HFF-Myc (cell line): ENCODE data around the gene IER5L.

Experiments
- DNase-seq: peaks from one replicate; pipeline ENCODE4 v3.0.0-alpha.2; 2011; ENCODE audit warnings: low read depth; ENCODE audit errors: extremely low read depth
- H3K4me3 ChIP-seq: replicated peaks from 2 replicates; pipeline ENCODE4 v1.5.1; 2011; ENCODE audit warnings: low read depth, mild to moderate bottlenecking, control low read depth, low read length
- TF ChIP-seq, protein P1 (sequence below): IDR thresholded peaks from 2 replicates; pipeline ENCODE4 v1.5.1; 2012; ENCODE audit warnings: mild to moderate bottlenecking, low read depth, low read length, control low read depth; ENCODE audit errors: missing control alignments

Gene IER5L

DNA sequence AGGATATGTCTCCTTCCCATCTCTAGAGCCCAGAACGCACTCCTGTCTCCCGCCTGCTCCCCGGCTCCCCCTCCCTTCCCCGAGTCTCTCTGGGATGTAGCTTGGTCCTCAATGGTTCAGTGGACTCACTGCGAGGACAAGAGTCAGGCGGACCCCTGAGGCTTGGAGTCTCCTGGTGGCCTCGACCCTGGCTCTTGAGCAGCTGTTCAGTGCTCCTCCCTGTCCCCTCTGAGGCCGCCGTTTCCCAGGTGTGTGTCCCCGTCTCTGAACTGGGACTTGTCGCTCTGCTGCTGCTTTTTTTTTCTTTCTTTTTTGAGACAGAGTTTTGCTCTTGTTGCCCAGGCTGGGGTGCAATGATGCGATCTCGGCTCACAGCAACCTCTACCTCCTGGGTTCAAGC lies 44.8 kb upstream of the IER5L start:
- TF ChIP-seq, protein P1, sequence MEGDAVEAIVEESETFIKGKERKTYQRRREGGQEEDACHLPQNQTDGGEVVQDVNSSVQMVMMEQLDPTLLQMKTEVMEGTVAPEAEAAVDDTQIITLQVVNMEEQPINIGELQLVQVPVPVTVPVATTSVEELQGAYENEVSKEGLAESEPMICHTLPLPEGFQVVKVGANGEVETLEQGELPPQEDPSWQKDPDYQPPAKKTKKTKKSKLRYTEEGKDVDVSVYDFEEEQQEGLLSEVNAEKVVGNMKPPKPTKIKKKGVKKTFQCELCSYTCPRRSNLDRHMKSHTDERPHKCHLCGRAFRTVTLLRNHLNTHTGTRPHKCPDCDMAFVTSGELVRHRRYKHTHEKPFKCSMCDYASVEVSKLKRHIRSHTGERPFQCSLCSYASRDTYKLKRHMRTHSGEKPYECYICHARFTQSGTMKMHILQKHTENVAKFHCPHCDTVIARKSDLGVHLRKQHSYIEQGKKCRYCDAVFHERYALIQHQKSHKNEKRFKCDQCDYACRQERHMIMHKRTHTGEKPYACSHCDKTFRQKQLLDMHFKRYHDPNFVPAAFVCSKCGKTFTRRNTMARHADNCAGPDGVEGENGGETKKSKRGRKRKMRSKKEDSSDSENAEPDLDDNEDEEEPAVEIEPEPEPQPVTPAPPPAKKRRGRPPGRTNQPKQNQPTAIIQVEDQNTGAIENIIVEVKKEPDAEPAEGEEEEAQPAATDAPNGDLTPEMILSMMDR: no peak
- no peak overlapping the region for H3K4me3 ChIP-seq
- DNase-seq: no peak

DNA sequence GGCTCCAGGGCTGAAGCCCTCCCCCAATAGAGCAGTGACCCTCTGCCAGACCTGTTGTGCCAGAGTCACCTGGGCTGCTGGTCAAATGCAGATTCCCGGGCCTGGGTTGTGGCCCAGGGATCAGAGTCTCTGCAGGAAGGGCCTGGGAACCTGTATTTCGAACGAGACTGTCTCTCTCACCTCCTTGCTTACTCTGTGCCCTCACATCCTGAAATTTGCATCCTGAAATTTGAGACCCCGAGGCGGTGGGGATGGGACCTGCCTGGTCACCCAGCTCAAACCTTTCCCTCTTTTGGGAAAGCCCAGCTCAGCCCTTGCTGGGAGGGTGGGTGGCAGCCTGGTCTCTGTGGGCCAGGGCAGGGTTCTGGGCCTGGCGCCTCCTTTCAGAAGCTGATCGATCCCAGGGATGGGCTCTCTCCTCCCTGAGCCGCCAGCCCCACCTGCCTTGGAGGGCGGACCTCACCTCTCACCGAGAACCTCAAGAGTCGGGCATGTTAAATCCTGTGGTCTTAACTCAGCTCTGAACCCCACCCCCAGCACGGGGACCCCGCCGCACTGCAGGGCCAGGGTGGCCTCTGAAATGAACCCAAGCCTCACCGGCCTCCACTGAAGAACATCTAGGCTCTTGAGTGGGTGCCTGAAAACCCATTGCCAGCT lies 44.0 kb upstream of the IER5L start:
- TF ChIP-seq, protein P1: no peak
- H3K4me3 ChIP-seq: no peak overlapping the region
- DNase-seq: no peak

DNA sequence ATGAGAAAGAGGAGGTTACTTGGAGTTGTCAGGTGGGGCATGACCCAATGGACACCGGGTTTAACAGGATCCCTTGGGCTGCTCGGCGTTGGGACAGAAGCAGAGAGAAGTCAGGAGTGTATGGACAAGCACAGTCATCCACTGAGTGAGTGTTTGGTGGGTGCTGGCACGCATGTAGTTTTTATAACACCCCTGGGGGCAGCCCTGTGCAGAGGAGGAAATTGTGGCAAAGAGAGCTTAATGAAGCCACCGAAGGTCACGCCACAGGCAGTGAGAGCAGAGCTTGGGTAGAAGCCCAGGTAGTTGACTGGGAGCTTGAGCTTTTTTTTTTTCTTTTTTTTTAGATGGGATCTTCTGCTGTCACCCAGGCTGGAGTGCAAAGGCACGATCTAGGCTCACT lies 43.2 kb upstream of the IER5L start:
- TF ChIP-seq, protein P1: no peak
- DNase-seq: no peak
- H3K4me3 ChIP-seq: no peak overlapping the region

DNA sequence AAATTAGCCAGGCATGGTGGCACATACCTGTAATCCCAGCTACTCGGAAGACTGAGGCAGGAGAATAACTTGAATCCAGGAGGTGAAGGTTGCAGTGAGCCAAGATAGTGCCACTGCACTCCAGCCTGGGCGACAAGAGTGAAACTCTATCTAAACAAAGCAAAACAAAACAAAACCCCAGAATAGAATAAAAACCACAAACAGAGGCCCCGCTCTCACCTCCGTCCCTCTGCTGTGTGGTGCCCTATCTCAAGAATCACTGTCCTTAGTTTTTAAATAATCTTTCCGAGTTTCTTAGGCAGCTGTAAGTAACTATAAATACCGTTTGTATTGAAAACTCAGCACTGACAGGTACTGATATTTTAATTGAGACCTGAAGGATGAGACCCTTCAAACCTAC lies 42.7 kb upstream of the IER5L start:
- DNase-seq: no peak
- TF ChIP-seq, protein P1: no peak
- H3K4me3 ChIP-seq: no peak overlapping the region

DNA sequence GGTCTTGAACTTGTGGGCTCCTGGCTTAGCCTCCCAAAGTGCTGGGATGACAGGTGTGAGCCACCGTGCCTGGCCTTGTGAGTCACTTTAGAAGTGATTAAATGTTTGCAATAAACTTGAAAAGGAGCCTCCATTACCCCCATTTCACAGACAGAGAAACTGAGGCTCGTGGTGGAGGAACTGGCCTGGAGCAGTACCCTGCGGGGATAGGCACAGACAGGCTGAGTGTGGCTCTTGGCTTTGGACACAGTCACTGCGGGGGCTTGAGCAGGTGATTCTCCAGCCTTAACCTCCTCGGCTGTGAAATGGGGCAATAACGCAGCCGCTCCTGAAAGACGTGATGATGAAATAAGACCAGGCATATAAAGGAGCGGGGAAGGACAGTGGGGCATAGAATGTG lies 40.9 kb upstream of the IER5L start:
- TF ChIP-seq, protein P1: no peak
- no peak overlapping the region for H3K4me3 ChIP-seq
- DNase-seq: no peak

DNA sequence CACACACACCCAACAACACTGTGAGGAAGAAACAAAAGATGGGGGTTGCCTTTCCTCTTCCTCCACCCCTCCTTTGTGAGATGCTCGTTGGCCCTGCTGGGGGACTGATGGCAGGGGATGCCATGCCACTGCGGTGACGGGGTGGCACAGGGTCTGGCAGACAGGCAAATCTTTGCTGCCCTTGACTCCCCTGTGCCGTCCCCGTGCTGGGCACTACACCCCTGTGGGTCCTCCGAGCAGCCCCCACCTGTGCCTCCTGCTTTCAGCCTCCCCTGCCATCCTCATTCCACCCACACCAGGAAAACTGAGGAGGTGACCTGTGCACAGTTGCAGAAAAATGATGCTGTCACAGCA lies 40.2 kb upstream of the IER5L start:
- TF ChIP-seq, protein P1: no peak
- H3K4me3 ChIP-seq: no peak overlapping the region
- no peak for DNase-seq

DNA sequence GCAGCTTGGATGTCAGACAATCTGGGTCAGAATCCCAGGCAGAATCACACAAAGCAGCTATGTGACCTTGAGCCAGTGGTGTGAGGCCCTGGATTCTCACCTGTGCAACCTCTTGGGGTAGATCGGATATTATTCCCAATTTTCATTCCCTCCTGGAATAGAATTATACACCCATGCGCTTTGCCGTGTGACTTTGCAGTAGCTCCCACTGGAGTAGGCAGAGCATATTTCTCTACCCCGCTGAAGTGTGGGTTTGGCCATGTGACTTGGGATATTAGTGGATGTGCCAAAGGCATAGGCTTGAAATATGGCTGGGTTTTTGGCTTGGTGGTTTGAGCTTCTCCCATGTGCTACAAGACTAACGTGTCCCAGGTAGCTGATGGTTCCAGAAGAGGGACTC lies 35.5 kb upstream of the IER5L start:
- DNase-seq: no peak
- TF ChIP-seq, protein P1: no peak
- H3K4me3 ChIP-seq: no peak overlapping the region
